ENCODE measurements around the gene RHD. TPM values are rescaled to one million over a fixed set of nuclear protein-coding genes. Genes with fewer than 3 reads are reported as not detected.
"Not testable (repeated sequence)": the region's sequence is repeated elsewhere in the genome, so short reads cannot be mapped to it uniquely, and the experiment has no call there.

Gene RHD
- 1.3 and 1.6 TPM in 2 replicates for total RNA-seq (2021)
- long read RNA-seq, partial matches to known transcripts, result 0 of 14 reads
- long read RNA-seq, other reads (novel, unspliced or antisense), result 7 of 14 reads

DNA sequence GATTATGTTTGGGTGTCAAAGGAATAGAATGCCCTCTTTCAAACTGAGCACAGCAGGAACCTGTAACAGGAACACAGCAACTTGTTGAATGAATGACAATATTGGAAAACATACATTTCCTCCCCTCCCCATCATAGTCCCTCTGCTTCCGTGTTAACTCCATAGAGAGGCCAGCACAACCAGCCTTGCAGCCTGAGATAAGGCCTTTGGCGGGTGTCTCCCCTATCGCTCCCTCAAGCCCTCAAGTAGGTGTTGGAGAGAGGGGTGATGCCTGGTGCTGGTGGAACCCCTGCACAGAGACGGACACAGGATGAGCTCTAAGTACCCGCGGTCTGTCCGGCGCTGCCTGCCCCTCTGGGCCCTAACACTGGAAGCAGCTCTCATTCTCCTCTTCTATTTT is at the start of gene RHD:
TSS of gene RHD (plus strand) at position 272 of the 400 bp plus-strand sequence. CDS start at position 311, 39 bp downstream.
- H3K79me1 ChIP-seq (ENCODE audit: insufficient read depth, low read depth, low read length, poor library complexity, severe bottlenecking); H3K23ac ChIP-seq (ENCODE audit: insufficient read length, low read depth, low read length); H3K27me3 Mint-ChIP-seq (ENCODE audit: low read depth); H3K4ac ChIP-seq (ENCODE audit: low read depth, low read length); H3K14ac ChIP-seq (ENCODE audit: insufficient read depth, low read length); H3K27ac Mint-ChIP-seq; H2AFZ ChIP-seq (ENCODE audit: low read length); H4K91ac ChIP-seq (ENCODE audit: insufficient read length, low read depth, low read length); H3K9ac ChIP-seq (ENCODE audit: extremely low read depth, insufficient read length, low read length); H2BK120ac ChIP-seq (ENCODE audit: low read depth, low read length, poor library complexity, severe bottlenecking); H3K18ac ChIP-seq (ENCODE audit: insufficient read length, low read depth, low read length); H3K79me2 ChIP-seq (ENCODE audit: insufficient read depth, low read length); H4K5ac ChIP-seq (ENCODE audit: insufficient read length, low read depth, low read length); H2AK5ac ChIP-seq (ENCODE audit: insufficient read length, low read length); H3K4me2 ChIP-seq (ENCODE audit: insufficient read depth, insufficient read length, low read length); H3K4me3 Mint-ChIP-seq; DNase-seq; H2BK20ac ChIP-seq (ENCODE audit: low read depth, low read length, poor library complexity, severe bottlenecking); H4K8ac ChIP-seq (replicated peaks; ENCODE audit: insufficient read length, low read depth, low read length); H2BK12ac ChIP-seq (ENCODE audit: insufficient read length, low read depth, low read length); H3K9me3 Mint-ChIP-seq; H3K56ac ChIP-seq (ENCODE audit: insufficient read length, low read depth, low read length); H4K20me1 ChIP-seq (ENCODE audit: control insufficient read depth, insufficient read depth, insufficient read length); H2BK5ac ChIP-seq (ENCODE audit: insufficient read length, low read length); H3K9me3 ChIP-seq (ENCODE audit: control insufficient read depth, low read depth, low read length); H3K36me3 Mint-ChIP-seq (ENCODE audit: insufficient read depth in 1 of 3, low read depth in 3 of 3); H3K23me2 ChIP-seq (ENCODE audit: insufficient read length, low read depth, low read length, poor library complexity, severe bottlenecking); H3K27ac ChIP-seq (ENCODE audit: insufficient read length, low read depth, low read length); H3K27me3 ChIP-seq (ENCODE audit: insufficient read depth, low read length); H2BK15ac ChIP-seq (ENCODE audit: low read depth, low read length); H3K4me1 ChIP-seq (ENCODE audit: insufficient read depth, low read length); H3T11ph ChIP-seq (ENCODE audit: low read length): not testable (repeated sequence)
- peaks cover 4 to 12% of the 10 kb centered on the region in 2 experiments for H3K4me1 Mint-ChIP-seq
- WGBS (ENCODE audit: extremely low coverage, insufficient read length, low lambda C conversion rate), result no CpG with 5 or more reads among the region's 8 CpGs
